HL-60 (cell line): ENCODE measurements around the gene SRGAP2C.
"Not testable (repeated sequence)": the region's sequence is repeated elsewhere in the genome, so short reads cannot be mapped to it uniquely, and the experiment has no call there.

Source experiments
- CTCF ChIP-seq: IDR thresholded peaks from one replicate; pipeline ENCODE4 v1.5.1; 2011; ENCODE audit warnings: low read length, control low read depth, inconsistent platforms; ENCODE audit not compliant: insufficient read depth
- GABPA ChIP-seq: IDR thresholded peaks from 2 replicates; pipeline ENCODE4 v1.6.1; 2012; ENCODE audit warnings: low read depth
- POLR2AphosphoS5 ChIP-seq: IDR thresholded peaks from 2 replicates; pipeline ENCODE4 v1.6.1; 2012; ENCODE audit warnings: low read depth
- REST ChIP-seq: IDR thresholded peaks from 2 replicates; pipeline ENCODE4 v1.6.1; 2012; ENCODE audit warnings: low read depth; ENCODE audit not compliant: insufficient replicate concordance

GRCh38 chr1:121160118-121160517, 24.7 kb upstream of the SRGAP2C start:
- TF ChIP-seq POLR2AphosphoS5, CTCF, GABPA, REST: not testable (repeated sequence)
